Right lung (tissue), 10 donors: Measurements from ENCODE around the gene RAB6B. TPM values are rescaled to one million over a fixed set of nuclear protein-coding genes. Genes with fewer than 3 reads are reported as not detected.

Experiments used
- DNase-seq, 2 donors: peaks; one replicate each; pipeline ENCODE4 v3.0.0-alpha.2; 2013
- long read RNA-seq, 8 donors: transcript quantifications; one replicate each; lab custom pipeline, GENCODE V29; 2026
- polyA plus RNA-seq, 5 donors: library from polyadenylated mRNA; unstranded; fragments of 120-200 nt; gene quantifications; one replicate each; pipeline versions ENCODE4 v1.2.1 to v1.2.3, GENCODE V29; 2013; ENCODE audit warnings: inconsistent platforms in 1 of 5, low replicate concordance in 1 of 5; ENCODE audit not compliant: insufficient read length in 5 of 5, insufficient read depth in 1 of 5

Gene RAB6B
- polyA plus RNA-seq: 1 to 10 TPM; 6.2 to 7.7 (median 7.1) TPM
- long read RNA-seq, donor 1, full-length matches to known transcripts: 2 of 2 reads
- long read RNA-seq, donor 1, partial matches to known transcripts: 0 of 2 reads
- long read RNA-seq, donor 1, other reads (novel, unspliced or antisense): 0 of 2 reads
- long read RNA-seq, donor 2, full-length matches to known transcripts: 1 of 1 reads
- long read RNA-seq, donor 2, partial matches to known transcripts: 0 of 1 reads
- long read RNA-seq, donor 2, other reads (novel, unspliced or antisense): 0 of 1 reads
- long read RNA-seq, donor 3, full-length matches to known transcripts: 2 of 2 reads
- long read RNA-seq, donor 3, partial matches to known transcripts: 0 of 2 reads
- long read RNA-seq, donor 3, other reads (novel, unspliced or antisense): 0 of 2 reads
- long read RNA-seq, donor 4, full-length matches to known transcripts: 1 of 1 reads
- long read RNA-seq, donor 4, partial matches to known transcripts: 0 of 1 reads
- long read RNA-seq, donor 4, other reads (novel, unspliced or antisense): 0 of 1 reads
- long read RNA-seq, donor 5, full-length matches to known transcripts: 2 of 2 reads
- long read RNA-seq, donor 5, partial matches to known transcripts: 0 of 2 reads
- long read RNA-seq, donor 5, other reads (novel, unspliced or antisense): 0 of 2 reads
- long read RNA-seq, donor 6, full-length matches to known transcripts: 2 of 2 reads
- long read RNA-seq, donor 6, partial matches to known transcripts: 0 of 2 reads
- long read RNA-seq, donor 6, other reads (novel, unspliced or antisense): 0 of 2 reads
- long read RNA-seq, donor 7, full-length matches to known transcripts: 3 of 3 reads
- long read RNA-seq, donor 7, partial matches to known transcripts: 0 of 3 reads
- long read RNA-seq, donor 7, other reads (novel, unspliced or antisense): 0 of 3 reads
- long read RNA-seq, donor 8: 0 reads

- DNase-seq: peak; percentile 49 to 57
These were observed at the start of gene RAB6B for GRCh38 chr3:133895208-133896001. TSS of gene RAB6B (minus strand) at chr3:133895882. CDS start at chr3:133895466, 416 bp downstream.

DNA sequence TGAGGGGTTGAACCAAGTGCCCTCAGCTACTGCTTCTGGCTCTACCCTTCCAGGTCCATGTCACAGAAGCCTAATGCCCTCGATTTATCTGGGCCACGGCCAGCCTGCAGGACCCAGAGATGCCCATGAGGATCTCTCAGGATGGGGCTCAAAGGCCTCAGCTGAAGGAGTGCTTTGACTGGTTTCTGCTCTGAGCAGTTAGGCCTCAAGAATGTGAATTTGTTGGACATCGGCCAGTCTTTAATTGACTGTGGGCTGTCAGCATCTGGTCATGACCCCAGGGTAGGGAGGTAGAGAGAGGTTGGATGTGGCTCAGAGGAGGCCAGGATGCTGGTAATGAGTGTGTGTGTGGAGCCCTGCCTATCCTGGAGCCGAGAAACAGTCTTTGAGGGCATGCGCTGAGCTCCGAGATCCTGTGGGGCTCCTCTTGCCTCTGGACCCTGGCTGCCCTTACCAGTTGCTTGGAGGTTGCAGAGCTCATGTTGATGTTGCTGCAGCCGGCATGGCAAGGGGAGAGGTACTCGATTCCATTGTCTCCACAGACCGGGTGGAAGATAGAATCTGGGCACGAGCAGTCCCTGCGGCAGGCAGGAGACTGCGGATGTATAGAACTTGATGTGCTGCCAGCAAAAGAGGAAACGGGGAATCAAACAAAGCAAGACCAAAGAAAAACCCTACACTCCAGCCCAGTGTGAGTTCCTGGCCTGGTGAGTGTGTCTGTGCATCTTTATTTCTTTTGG is 49.1 kb upstream of the RAB6B start:
- DNase-seq: peak in 1 of 2 donors; percentile 42

- DNase-seq: no peak
These were observed 48.5 kb upstream of the RAB6B start for GRCh38 chr3:133944181-133944580.

- no peak for DNase-seq
These were observed 48.0 kb upstream of the RAB6B start for GRCh38 chr3:133943639-133944141.

DNA sequence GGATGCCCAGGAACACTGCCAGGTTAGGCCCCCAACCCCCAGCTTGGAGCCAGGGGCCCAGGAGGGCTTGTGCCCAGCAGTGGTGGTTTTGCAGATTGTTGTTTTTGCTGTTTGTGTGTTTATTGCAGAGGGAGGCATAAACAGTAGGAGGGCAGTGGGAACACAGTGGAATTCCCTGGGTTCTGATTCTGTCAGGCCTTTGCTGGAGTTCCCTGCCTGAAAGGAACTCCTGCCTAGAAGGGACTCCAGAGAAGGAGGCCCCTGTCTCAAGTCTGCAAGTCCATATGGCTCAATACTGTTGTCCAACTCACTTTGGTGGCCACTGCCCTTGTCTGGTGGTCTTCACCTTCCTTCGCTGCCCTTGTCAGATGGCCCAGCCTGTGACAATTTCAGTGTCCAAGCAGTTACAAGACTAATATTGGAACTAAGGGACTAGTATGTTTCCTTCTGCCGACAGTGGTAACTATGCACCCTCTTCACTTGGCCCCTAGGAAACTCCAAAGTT is 47.4 kb upstream of the RAB6B start:
- DNase-seq: no peak

GRCh38 chr3:133941415-133941821 is 45.7 kb upstream of the RAB6B start:
- no peak for DNase-seq

GRCh38 chr3:133940536-133940935 is 44.9 kb upstream of the RAB6B start:
- no peak for DNase-seq

- DNase-seq: no peak
These were observed 43.8 kb upstream of the RAB6B start for GRCh38 chr3:133939463-133939835.

DNA sequence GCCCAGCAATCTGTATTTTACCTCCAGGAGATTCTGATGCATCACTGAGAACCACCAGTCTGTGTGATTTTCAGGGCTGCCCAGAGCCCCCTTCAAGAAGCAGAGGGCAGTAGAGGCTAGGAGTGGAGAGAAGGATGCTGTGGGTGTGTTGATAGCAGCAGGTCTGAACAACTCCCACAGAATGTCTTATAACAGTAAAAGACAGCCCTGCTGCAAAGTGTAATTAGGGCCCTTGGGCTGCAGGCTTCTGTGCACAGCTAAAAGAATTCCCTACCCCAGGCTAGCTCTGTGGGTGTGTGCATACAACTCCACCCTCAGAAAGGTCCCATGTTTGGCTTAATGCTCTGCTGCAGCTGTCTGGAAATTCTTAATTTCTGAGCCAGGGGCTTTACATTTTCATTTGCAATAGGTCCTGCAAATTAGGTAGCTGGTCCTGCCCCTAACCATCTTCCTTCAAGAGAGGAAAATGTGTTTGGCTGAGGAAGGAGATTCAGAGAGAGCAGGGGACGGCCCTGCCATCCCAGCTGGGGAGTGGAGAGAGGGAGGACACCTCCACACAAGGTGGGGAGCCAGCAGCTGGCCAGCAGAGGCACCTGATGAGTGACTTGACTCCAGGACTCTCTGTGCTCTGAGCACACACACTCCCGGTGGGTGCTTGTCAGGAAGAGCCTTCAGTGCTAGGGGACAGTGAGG is 43.2 kb upstream of the RAB6B start:
- no peak for DNase-seq

- peak; percentile 39 to 45 for DNase-seq
These were observed 42.3 kb upstream of the RAB6B start for GRCh38 chr3:133937756-133938601.

GRCh38 chr3:133937061-133937686 is 41.5 kb upstream of the RAB6B start:
- no peak for DNase-seq

GRCh38 chr3:133935843-133936769 is 40.4 kb upstream of the RAB6B start:
- no peak for DNase-seq

- DNase-seq: no peak
These were observed 39.5 kb upstream of the RAB6B start for GRCh38 chr3:133934996-133935842.

GRCh38 chr3:133934073-133934970 is 38.6 kb upstream of the RAB6B start:
- DNase-seq: no peak
